CD4-positive, alpha-beta T cell treated with Interleukin-21 for 1 hour (primary cell): Measurements from ENCODE around the gene STXBP1.
"Not testable (repeated sequence)": the region's sequence is repeated elsewhere in the genome, so short reads cannot be mapped to it uniquely, and the experiment has no call there.

Experiments
- DNase-seq: peaks from one replicate; pipeline ENCODE4 v3.0.0-alpha.2; 2020

The STXBP1 gene

DNA sequence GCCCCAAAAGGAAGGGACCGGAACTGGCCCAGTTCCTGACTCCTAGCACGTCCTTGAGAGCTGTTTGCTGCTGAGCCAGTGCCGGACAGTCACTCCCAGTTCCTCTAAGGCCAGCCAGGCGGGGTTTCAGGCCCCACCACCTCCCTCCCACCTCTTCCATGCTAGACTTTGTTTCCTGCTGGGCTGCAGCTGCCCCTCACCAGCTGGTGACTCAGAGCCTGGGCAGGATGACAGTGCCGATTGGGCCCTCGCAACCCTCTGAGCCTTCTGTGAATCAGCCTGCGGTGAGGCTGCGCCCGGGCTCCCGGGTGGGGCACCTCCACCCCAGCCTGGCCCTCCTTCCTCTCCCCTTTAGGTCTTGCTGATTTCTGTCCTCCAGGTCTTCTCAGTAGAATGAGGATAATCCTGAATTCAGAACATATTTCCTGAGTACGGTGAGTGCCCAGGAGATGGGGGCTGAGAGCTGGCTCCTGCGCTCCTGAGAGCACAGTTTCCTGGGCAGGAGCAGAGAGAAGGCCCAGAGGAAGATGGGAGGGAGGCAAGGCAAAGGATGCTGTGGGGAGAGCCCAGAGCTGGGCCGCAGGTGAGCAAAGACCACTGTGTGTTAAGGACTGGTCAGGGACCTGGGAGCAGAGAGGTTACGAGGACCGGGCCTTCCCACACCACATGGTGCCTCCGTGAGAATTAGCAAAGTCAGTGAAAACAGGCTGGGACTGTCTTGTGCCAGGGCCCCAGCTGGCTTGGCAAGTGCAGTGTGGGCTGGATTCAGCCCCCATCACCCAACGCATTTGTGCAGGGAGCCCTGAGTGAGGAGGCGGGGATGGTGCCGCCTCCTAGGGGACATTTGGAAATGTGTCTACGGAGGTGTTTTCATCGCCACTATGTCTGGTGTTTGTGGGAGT is 32.9 kb upstream of the STXBP1 start:
- DNase-seq = peak; percentile 65

DNA sequence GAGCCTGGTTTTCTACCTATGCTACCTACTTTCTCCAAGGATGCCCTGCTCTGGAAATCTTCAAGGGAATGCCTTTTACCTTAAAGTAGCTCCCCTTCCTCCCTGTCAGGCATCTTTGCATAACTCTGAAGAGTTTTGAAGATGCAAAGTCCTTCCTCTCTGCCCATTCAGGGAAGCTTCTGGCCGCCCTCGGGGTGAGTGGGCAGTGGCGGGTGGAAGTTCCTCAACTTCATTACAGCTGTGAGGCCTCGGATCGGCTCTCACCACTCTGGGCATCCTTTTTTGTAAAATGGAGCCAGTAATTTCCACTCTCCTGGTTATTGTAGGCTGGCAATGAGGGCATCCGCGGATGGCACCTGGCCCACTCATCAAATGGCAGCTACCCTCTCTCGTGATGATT is 31.7 kb upstream of the STXBP1 start:
- DNase-seq = no peak

DNA sequence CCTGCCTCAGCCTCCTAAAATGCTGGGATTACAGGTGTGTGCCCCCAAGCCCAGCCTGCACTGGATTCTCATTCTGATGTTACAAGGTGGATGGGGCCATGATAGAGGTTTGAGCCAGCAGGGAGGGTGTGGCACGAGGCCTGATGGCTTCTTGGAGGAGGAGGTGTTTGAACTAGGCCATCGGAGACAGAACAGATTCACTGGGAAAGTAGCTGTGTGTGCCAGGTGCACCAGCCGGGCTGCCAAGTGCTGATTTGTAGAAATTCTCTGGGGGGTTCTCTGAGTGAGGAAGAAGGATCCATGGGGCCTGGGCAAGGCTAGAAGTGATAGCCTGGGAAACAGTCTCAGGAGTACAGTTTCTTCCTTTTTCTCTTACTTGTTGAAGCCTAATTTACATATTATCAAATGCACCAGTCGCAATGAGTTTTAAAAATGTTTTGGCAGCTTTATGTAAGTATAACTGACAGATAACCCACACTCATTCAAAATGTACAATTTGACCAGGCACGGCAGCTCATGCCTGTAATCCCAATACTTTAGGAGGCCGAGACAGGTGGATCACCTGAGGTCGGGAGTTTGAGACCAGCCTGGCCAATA is 31.1 kb upstream of the STXBP1 start:
- no peak for DNase-seq

DNA sequence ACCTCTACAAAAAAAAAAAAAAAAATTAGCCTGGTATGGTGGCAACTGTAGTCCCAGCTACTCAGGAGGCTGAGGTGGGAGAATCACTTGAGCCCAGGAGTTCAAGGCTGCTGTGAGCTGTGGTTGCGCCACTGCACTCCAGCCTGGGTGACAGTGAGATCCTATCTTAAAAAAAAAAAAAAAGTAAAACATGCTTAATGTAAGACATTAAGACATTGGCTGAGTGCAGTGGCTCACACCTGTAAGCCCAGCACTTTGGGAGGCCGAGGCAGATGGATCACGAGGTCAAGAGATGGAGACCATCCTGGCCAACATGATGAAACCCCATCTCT is 27.6 kb upstream of the STXBP1 start:
- not testable (repeated sequence) for DNase-seq

DNA sequence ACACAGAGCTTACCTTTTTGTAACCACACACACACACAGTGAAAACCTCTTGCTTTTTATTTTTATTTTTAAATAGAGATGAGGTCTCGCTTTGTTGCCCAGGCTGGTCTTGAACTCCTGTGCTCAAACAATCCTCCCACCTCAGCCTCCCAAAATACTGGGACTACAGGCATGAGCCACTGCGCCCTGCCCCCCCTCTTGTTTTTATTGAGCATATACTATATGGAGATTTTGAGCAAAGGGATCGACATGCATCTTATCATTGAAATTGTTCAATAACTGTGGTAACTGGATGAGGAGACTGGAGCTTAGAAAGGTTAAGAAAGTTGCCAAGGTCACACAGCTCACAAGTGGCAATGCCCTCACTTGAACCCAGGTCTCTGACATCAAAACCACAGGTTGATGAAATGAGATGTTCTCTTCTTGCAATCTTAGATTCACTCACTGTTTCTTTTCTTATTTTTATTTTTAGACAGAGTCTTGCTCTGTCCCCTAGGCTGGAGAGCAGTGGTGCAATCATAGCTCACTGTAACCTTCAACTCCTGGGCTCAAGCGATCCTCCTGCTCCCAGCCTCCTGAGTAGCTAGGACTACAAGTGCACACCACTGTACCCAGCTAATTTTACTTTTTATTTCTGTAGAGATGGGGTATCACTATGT is 26.8 kb upstream of the STXBP1 start:
- DNase-seq = no peak

DNA sequence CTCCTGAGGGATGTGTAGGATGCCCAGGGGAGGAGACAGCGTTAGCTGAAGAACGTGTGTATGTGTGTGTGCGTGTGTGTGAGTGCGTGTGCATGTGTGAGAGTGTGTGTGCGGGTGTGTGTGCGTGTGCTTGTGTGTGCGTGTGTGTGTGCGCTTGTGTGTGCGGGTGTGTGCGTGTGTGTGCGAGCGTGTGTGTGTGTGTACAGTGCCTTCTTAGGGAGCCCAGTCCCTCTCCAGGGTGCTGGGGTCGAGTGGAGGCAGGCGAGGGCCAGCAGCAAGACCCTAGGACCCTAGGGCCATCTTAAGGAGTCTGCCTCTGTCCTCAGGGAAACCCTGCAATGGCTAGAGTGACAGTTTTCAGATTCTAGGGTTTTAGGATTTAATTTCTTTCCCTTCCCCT is 26.0 kb upstream of the STXBP1 start:
- no peak for DNase-seq

DNA sequence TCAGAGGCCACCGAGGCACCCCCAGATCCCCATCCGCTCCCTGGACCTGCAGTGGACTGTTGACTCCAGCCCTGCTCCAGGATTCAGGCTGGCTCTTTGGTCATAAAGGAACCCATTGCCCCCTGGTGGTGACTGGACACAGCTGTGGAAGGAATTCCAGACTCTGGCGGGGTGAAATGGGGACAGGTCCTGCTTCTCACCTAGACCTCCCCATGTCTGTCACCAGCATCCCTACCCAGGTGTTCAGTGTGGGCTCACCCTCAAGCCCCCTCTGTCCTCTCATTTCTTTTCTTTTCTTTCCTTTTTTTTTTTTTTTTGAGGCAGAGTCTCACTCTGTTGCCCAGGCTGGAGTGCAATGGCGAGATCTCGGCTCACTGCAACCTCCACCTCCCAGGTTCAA is 25.5 kb upstream of the STXBP1 start:
- DNase-seq = peak; percentile 72

DNA sequence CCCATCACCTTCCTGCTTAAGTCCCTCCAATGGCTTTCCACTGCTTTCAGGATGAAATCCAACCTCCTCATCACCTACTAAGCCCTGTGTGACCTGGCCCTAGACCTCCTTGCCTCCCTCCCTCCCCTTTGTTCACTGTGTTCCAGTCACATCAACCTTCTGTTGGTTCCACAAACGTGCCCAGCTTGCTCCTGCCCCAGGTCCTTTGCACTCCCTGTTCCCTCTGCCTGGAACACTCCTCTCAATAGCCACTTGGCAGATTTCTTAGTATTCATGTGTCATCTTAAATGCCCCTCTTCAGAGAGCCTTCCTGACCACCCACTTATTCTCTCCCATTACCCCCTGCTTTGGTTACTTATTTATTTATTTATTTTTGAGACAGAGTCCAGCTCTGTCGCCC is 24.1 kb upstream of the STXBP1 start:
- no peak for DNase-seq

DNA sequence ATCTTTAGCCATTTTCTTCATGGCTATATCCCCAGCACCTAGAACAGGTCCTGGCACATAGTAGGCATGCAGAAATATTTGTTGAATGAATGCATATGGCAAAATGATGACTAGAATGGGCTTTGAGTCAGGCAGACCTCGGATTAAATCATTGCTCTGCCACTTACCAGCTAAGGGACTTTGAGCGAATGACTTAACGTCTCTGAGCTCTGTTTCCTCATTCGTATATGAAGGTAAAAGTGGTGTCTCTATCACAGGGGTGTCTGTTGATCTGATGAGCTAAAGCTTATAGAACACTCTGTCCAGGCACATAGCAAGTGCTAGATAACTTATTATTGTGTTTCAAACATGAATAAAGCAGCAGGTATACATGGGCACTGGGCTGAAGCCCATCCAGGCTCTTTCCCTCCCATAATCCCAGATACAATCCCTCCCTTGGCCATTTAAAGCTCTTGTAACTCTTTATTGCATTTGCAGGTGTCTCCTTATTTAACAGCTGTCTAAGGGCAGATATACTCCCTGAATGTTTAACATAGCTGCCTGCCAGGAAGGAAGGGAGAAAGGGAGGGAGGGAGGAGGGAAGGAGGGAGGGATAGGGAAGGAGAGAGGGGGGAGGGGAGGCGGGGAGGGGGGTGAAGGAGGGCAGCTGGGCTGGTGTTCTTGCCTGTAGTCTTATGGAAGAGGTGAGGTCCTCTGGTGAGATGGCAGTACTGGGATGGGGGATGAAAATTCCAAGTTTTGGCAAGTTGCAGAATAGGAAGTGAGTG is 23.2 kb upstream of the STXBP1 start:
- DNase-seq = no peak

DNA sequence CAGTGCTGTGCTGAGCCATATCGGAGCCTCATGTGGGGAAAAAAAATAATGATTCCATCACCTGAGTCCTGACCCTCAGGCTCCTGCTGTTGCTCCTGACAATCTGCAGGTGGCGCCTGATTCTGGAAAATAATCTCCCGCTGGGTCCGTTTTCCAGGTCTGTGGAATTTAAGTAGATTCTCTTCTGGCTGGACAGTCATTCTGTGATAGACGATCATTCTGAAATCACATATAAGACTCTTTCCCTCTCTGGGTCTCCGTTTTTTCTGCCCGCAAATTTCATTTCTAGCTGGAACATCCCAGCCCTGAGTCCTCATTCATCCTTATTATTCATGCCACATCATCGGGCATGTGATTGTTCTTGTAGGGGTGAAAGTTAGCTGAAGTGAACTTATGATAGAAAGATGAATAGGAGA is 22.1 kb upstream of the STXBP1 start:
- peak; percentile 54 for DNase-seq

DNA sequence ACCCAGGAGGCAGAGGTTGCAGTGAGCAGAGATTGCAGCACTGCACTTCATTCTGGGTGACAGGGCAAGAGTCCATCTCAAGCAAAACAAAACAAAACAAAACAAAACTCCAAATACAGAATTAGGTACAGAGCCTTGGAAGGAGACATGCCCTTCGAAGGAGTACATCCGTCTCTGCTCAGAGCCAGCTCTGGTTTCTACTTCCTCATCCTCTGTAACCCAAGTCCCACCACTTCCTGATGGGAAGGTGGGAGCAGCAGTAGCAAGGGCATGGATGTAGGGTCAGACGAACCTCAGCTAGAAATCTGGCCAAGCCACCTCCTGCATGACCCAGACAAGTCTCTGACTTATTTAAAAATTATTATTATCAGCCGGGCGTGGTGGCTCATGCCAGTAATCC is 16.5 kb upstream of the STXBP1 start:
- DNase-seq = no peak

DNA sequence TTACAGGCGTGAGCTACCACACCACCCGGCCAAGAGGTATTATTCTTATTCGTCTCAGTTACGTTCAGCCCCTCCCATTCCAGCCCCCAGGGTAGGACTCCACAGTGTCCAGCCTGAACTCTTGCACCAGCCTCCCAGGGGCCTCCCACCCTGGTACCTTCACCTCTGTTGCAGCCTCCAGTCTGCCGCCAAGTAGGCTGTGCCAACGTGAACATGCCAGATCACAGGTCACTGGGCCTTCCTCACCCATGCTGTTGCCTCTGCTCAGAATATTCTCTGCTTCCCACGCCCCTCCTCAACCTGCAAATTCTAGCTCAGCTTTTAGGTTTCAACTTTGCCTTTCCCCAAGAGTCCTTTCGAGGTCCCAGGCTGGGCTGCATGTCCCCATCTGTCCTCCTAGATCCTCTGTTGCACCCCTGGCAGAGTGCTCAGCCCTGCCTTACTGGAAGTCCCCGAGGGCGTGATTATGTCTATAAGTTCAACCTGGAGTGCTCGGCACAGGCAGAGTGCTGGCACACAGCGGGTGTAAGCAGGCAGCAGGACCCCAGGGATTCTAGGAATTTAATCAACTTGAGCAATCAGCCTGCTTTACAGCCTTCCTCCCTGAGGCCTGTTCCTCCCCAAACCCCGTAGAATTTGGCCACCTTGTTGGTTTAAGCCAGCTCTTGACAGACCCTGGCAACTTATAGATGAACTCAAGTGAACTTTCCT is 13.1 kb upstream of the STXBP1 start:
- DNase-seq = no peak

DNA sequence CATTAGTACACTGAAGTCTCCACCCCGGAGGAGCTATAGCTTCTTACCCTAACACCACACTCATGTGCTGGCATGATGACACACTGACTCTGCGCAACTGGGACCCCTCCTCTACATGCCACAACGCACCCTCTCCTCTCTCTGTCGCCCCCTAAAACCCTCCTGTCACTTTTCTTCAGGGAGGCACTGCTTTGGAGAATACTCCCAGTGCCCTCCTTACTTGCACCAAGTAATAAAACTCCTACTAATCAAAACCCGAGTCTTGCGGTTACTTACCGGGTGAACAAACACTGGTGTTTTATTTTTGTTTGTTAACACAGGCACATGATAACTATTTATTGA is 12.6 kb upstream of the STXBP1 start:
- no peak for DNase-seq

DNA sequence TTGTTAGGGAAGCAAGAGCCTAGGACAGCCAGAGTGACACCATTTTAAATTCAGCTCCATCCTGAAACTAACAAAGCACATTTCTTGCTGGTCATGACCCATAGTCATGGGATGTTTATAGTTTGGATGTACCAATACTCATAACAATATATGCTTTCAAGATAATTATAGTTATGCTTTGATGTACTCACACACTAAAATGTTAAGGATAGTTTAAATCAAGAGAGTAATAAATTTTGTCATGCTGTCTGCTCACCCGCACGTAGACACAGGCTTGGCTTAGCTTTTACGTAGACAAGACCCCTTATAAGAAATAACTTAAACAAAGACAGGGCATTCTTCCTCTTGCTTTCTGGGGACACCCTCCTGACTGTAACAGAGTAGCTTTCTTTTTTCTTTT is 8.9 kb upstream of the STXBP1 start:
- no peak for DNase-seq

DNA sequence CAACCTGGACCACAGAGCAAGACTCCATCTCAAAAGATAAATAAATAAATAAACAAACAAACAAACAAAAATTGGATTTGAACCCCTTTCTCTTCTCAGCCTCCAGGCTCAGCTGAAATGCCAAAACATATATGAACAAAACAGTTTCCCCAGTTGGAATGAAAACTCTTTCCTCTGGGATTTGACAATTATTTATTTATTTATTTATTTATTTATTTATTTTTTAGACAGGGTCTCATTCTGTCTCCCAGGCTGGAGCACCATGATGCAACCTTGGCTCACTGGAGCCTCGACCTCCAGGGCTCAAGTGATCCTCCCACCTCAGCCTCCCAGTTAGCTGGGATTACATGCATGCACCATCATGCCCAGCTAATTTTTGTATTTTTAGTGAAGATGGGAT is 6.0 kb upstream of the STXBP1 start:
- DNase-seq = no peak

DNA sequence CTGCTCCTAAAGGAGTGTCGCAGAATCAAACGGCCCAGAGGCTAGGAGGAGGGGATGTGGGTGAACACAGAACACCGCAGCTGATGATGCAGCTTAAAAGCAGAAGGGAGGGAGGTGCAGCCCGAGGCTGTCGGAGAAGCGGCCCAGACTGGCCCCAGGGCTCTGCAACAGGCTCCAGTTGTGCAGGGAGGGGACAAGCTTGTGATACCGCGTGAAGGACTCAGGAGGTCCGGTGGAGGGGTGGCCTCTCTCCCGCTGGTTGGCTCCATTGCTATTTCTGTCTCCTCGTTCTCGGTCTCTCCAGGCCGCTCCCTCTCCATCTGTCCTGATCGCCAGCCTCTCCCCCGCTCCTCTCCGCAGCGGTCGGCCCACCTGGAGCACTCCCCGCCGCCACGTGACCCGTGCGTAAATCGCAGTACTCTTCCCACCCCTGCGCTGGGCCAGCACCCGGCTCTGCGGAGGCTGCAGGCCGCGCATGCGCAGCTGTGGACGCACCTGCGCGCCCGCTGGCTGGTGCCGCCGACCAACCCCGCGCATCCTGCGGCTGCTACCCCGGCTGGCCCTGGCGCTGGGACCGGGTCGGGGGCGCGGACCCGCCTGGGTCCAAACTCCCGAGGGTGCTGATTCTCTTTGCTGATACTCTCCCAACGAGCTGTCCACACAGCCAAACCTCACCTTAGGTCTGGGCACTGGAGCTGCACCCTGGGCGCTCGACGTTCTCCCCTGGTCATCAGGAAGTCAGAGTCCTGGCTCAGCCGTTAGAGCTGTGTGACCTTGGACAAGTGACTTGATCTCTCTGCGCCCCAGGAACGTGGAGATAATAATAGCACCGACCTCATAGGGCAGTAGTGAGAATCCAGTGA is 3.7 kb upstream of the STXBP1 start:
- peak; percentile 81 for DNase-seq

DNA sequence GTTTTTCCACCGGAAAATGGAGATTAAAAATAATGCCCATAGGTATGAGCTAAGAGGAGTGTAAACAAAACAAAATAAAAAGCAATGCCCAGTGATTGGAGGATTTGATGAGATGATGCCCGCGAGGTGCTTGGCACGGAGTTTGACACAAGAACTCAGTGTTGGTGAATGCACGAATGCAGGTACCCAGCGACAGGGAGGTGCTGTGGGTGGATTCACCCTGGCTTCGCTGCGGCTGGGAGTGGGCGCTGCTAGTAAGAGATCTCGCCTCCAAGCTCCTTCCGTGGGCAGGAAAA is 526 bp upstream of the STXBP1 start:
- DNase-seq = no peak

DNA sequence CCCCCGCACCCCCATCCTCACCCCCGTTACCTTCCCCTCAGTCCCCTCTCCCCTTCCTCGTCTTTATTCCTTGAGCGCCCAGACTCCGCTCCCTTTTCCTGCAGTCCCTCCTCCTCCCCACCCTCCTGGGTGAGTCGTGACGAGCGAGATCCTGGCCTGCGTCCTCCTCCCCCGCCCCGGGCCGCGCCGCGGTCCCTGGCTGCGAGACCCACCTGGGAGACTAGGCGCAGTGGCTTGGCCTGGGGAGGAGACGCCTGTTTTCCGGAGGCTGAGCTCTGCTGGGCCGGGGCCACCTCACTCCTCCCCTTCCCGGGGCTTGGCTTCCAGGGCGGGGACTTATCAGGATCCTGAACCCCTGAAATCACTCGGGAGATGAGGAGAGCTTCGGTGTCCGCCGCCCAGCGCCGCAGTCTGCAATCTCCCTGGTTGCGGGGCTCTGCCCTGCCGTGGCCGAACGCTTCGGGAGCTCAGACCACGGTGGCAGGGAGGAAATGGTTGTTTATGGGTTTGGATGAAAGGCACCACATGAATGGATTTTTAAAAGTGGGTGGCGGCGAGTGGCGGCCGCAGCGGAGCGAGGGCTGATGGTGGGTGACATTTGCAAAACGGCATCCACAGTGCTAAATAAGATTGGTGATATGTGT is 984 bp downstream of the STXBP1 start:
- peak; percentile 37 for DNase-seq

DNA sequence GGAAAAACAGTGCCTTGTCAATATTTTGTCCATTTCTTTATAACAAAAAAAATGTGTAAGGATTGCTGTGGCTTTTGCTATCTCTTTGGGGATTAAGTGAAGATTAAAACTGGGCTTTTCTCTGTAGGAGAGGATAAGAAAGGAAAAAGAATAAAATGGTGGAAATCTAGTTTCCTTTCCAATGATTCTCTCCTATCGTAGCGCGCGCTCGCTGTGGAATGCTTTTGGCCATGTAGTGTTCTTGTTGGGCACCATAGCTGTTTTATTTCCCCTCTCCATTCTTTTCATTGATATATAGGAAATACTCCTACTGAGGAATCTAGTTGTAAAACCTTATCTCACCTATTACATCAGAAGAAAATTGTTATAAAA is 1.5 kb downstream of the STXBP1 start:
- no peak for DNase-seq

DNA sequence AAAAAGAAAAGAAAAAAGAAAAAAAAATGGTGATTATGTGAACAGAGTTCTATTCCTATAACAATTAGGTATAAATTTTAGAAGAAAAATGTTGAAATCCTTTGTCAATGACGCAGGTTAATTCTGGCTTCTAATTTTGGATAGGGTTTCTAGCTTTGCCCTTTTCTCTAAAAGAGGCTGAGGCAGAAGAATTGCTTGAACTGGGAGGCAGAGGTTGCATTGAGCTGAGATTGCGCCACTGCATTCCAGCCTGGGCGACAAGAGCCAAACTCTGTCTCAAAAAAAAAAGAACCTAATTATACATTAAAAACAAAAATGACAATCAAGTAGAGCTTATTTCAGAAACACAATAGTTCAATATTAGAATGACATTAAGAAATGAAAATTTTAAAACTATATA is 2.9 kb downstream of the STXBP1 start:
- no peak for DNase-seq

DNA sequence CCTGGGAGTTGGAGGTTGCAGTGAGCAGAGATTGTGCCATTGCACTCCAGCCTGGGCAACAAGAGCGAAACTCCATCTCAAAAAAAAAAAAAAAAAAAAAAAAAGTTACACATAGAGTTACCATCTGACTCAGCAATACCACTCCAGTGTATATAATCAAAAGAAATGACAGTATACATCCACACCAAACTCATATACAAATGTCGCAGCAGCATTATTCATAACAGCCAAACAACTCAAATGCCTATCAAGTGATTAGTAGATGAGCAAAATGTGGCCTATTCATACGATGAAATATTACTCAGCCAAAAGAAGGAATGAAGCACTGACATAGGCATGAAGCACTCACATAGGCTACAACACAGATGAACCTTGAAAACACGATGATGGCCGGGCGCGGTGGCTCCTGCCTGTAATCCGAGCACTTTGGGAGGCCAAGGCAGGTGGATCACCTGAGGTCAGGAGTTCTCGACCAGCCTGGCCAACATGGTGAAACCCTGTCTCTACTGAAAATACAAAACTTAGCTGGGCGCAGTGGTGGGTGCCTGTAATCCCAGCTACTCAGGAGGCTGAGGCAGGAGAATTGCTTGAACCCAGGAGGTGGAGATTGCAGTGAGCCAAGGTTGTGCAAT is 9.4 kb downstream of the STXBP1 start:
- not testable (repeated sequence) for DNase-seq
